Endothelial cell of umbilical vein (primary cell): ENCODE data around the gene PEAK3. TPM values are rescaled to one million over a fixed set of nuclear protein-coding genes. Genes with fewer than 3 reads are reported as not detected.

ENCODE experiments used
- BruUV-seq: library from RNA; stranded (reverse); fragments of 400-500 nt; replicated peaks from 2 replicates; lab custom pipeline; 2021; lab: Mats Ljungman, UMichigan
- CTCF ChIA-PET: fragments of 300-600, 350-600 bp; sonication (Branson Sonifier 250); formaldehyde crosslinking; loops from one replicate; lab custom pipeline; 2021; ENCODE audit warnings: antibody characterized with exemption, inconsistent platforms; lab: Charles Lee
- POLR2A ChIA-PET: fragments of 300-600, 350-600 bp; sonication (Branson Sonifier 250); formaldehyde crosslinking; loops from one replicate; lab custom pipeline; 2021; ENCODE audit warnings: antibody characterized with exemption, inconsistent platforms; lab: Charles Lee
- DNase-seq: peaks from one replicate; pipeline ENCODE4 v3.0.0-alpha.2; 2011; ENCODE audit warnings: low read depth, low spot score
- FAIRE-seq: peaks from 2 replicates; lab custom pipeline; 2011; peaks lifted over from hg19 to GRCh38; lab: Jason Lieb, UNC
- H2AFZ ChIP-seq: 2 replicates; pipeline ENCODE4 v1.6.0; 2012; ENCODE audit warnings: low read depth, low read length, control low read depth, inconsistent platforms
- H3K27ac ChIP-seq: 2 replicates; pipeline ENCODE4 v1.5.1; 2011; ENCODE audit warnings: low read depth, mild to moderate bottlenecking, control low read depth, low read length, moderate library complexity; ENCODE audit not compliant: insufficient read depth
- H3K27me3 ChIP-seq, 2 experiments: 2 replicates each; pipeline versions ENCODE4 v1.6.0 to v1.6.1; 2011; ENCODE audit warnings: low read length in 2 of 2, mixed read lengths in 1 of 2; ENCODE audit not compliant: control insufficient read depth in 2 of 2, insufficient read depth in 2 of 2
- H3K36me3 ChIP-seq, 2 experiments: 2 replicates in 1 of 2; 3 replicates in 1 of 2; pipeline ENCODE4 v1.5.1; 2011; ENCODE audit warnings: low read length in 2 of 2, mild to moderate bottlenecking in 1 of 2, moderate library complexity in 1 of 2; ENCODE audit not compliant: control insufficient read depth in 2 of 2, insufficient read depth in 2 of 2; ENCODE audit errors: extremely low read depth in 1 of 2
- H3K4me1 ChIP-seq: 3 replicates; pipeline ENCODE4 v1.5.1; 2011; ENCODE audit warnings: mild to moderate bottlenecking, low read length; ENCODE audit not compliant: control insufficient read depth, insufficient read depth; ENCODE audit errors: extremely low read depth
- H3K4me2 ChIP-seq: 2 replicates; pipeline ENCODE4 v1.6.1; 2011; ENCODE audit warnings: low read length, control low read depth, mixed read lengths; ENCODE audit not compliant: insufficient read depth
- H3K4me3 ChIP-seq, 3 experiments: fragments of 200-600 bp in 1 of 3; sonication (generic), shearing (Covaris generic) in 1 of 3; replicated peaks in 1 of 3; 2 replicates each; pipeline ENCODE4 v1.5.1; 2011 to 2016; ENCODE audit warnings: control low read depth in 3 of 3, low read length in 3 of 3, mild to moderate bottlenecking in 2 of 3, inconsistent platforms in 1 of 3, low read depth in 1 of 3, moderate library complexity in 1 of 3; ENCODE audit not compliant: insufficient read depth in 1 of 3
- H3K79me2 ChIP-seq: 2 replicates; pipeline ENCODE4 v1.6.0; 2012; ENCODE audit warnings: low read length, inconsistent platforms; ENCODE audit not compliant: control insufficient read depth, insufficient read depth
- H3K9ac ChIP-seq: replicated peaks from 2 replicates; pipeline ENCODE3; 2011; ENCODE audit warnings: low read length, control low read depth; ENCODE audit not compliant: insufficient read depth; ENCODE audit errors: extremely low read depth
- H3K9me1 ChIP-seq: replicated peaks from 3 replicates; pipeline ENCODE4 v1.6.0; 2011; ENCODE audit warnings: mild to moderate bottlenecking, low read length; ENCODE audit not compliant: control insufficient read depth, insufficient read depth; ENCODE audit errors: extremely low read depth
- H3K9me3 ChIP-seq: replicated peaks from 2 replicates; pipeline ENCODE4 v1.5.1; 2012; ENCODE audit warnings: low read length, inconsistent platforms; ENCODE audit not compliant: control insufficient read depth, insufficient read depth
- H4K20me1 ChIP-seq: replicated peaks from 2 replicates; pipeline ENCODE3; 2011; ENCODE audit warnings: mild to moderate bottlenecking, low read length; ENCODE audit not compliant: control insufficient read depth, insufficient read depth; ENCODE audit errors: extremely low read depth
- CTCF ChIP-seq, 2 donors: IDR thresholded peaks; 1 replicate in 1 of 2; 2 replicates in 1 of 2; pipeline ENCODE4 v1.5.1; 2011; ENCODE audit warnings: low read length in 2 of 2, mild to moderate bottlenecking in 2 of 2, moderate library complexity in 2 of 2, control low read depth in 1 of 2, inconsistent platforms in 1 of 2, low read depth in 1 of 2; ENCODE audit not compliant: insufficient read depth in 1 of 2; ENCODE audit errors: extremely low read depth in 1 of 2
- EZH2 ChIP-seq: IDR thresholded peaks from 2 replicates; pipeline ENCODE4 v1.6.1; 2012; ENCODE audit warnings: borderline replicate concordance, low read depth, mild to moderate bottlenecking, moderate library complexity, low read length, inconsistent platforms; ENCODE audit not compliant: severe bottlenecking
- FOS ChIP-seq: IDR thresholded peaks from 2 replicates; pipeline ENCODE4 v1.6.1; 2011; ENCODE audit warnings: mild to moderate bottlenecking, low read length, moderate library complexity, borderline replicate concordance; ENCODE audit not compliant: insufficient read depth
- GATA2 ChIP-seq: IDR thresholded peaks from 2 replicates; pipeline ENCODE4 v1.7.0; 2011; ENCODE audit warnings: low read depth, mild to moderate bottlenecking, moderate library complexity, mixed read lengths, low read length; ENCODE audit not compliant: insufficient read length, insufficient read depth
- JUN ChIP-seq: IDR thresholded peaks from 2 replicates; pipeline ENCODE4 v1.6.1; 2011; ENCODE audit warnings: borderline replicate concordance, low read depth; ENCODE audit not compliant: insufficient read length, insufficient read depth
- MYC ChIP-seq: IDR thresholded peaks from one replicate; pipeline ENCODE4 v1.6.1; 2011; ENCODE audit warnings: mild to moderate bottlenecking, low read depth, low read length
- POLR2A ChIP-seq: IDR thresholded peaks from 2 replicates; pipeline ENCODE4 v1.6.1; 2012; ENCODE audit warnings: low read depth, mild to moderate bottlenecking, control low read depth, low read length
- POLR2AphosphoS5 ChIP-seq: IDR thresholded peaks from 2 replicates; pipeline ENCODE4 v1.6.1; 2012; ENCODE audit warnings: low read depth, mild to moderate bottlenecking, control low read depth, low read length, moderate library complexity; ENCODE audit not compliant: insufficient read depth
- dilution Hi-C: fragments of 300-500 bp; cut with MboI; formaldehyde crosslinking; loops from one replicate; pipeline ENCODE4 v1.15.0; 2019; ENCODE audit warnings: low sequenced_read_pairs; ENCODE audit not compliant: extremely low pct_ligation_motif_present
- intact Hi-C: fragments of 100-400 bp; cut with micrococcal nuclease; formaldehyde crosslinking; loops from one replicate; pipeline ENCODE4 v1.10.0; 2022
- polyA plus RNA-seq, 4 experiments: library from polyadenylated mRNA; depleted of rRNA in 3 of 4; stranded (reverse) in 3 of 4; unstranded in 1 of 4; fragments of >200 nt; gene quantifications; 2 replicates each; pipeline versions ENCODE4 v1.2.1 to v1.2.3, GENCODE V29; 2011 to 2012; ENCODE audit warnings: missing spikeins in 1 of 4
- total RNA-seq: library from RNA; stranded (reverse); gene quantifications from 2 replicates; pipeline ENCODE4 v1.2.3, GENCODE V29; 2021
- TF ChIP-seq, protein P1 (sequence below): IDR thresholded peaks from 2 replicates; pipeline ENCODE4 v1.6.1; 2011; ENCODE audit not compliant: insufficient read depth, insufficient read length

PEAK3 gene
- total and polyA plus RNA-seq, 2 donors (not counting 3 experiments of a cell fraction or from before 2014, with no cell fraction given) = 0.03 TPM; not detected in 1

GRCh38 chr19:2330255-2330631 lies 48.3 kb upstream of the PEAK3 start:
- no peak overlapping the region for H3K9ac ChIP-seq
- H3K36me3 ChIP-seq = no peaks in the 10 kb centered on the region
- FAIRE-seq = no peak
- ChIA-PET CTCF (no interaction called here), POLR2A (no interaction called here)
- peaks cover 15% of the 10 kb centered on the region for H3K4me1 ChIP-seq
- no TSS peak for BruUV-seq
- no peak overlapping the region for H2AFZ ChIP-seq
- no peaks in the 10 kb centered on the region for H3K27me3 ChIP-seq
- H3K9me1 ChIP-seq = no peaks in the 10 kb centered on the region
- no peak for DNase-seq
- TF ChIP-seq POLR2AphosphoS5 (no peak), JUN (no peak), MYC (no peak), POLR2A (no peak), CTCF (IDR thresholded peaks at IDR 0.05; ENCODE audit: extremely low read depth in 1 of 2, insufficient read depth in 1 of 2, low read depth in 1 of 2, low read length in 2 of 2) (no peak), GATA2 (no peak), EZH2 (no peak), FOS (no peak)
- TF ChIP-seq, protein P1, sequence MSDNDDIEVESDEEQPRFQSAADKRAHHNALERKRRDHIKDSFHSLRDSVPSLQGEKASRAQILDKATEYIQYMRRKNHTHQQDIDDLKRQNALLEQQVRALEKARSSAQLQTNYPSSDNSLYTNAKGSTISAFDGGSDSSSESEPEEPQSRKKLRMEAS = no peak
- no peaks in the 10 kb centered on the region for H3K9me3 ChIP-seq
- H3K27ac ChIP-seq = no peak overlapping the region
- dilution Hi-C loops = no loop called here
- H3K4me3 ChIP-seq = no peak overlapping the region
- peaks cover 46% of the 10 kb centered on the region for H3K79me2 ChIP-seq
- H3K4me2 ChIP-seq = no peak overlapping the region
- no peaks in the 10 kb centered on the region for H4K20me1 ChIP-seq
- intact Hi-C loops = no loop called here
